K562 (cell line): ENCODE measurements around the gene FILIP1. TPM values are rescaled to one million over a fixed set of nuclear protein-coding genes. Genes with fewer than 3 reads are reported as not detected.

Source experiments
- DDX20 ChIP-seq: fragments of 450-650 bp; IDR thresholded peaks from 2 replicates; pipeline ENCODE4 v1.6.1; 2016; ENCODE audit warnings: missing genetic modification characterization, low read depth, mild to moderate bottlenecking, missing compliant biosample characterization, moderate library complexity
- NFE2L1 ChIP-seq: fragments of 450-650 bp; IDR thresholded peaks from 2 replicates; pipeline ENCODE4 v1.6.1; 2016; ENCODE audit warnings: missing genetic modification characterization, low read depth, mild to moderate bottlenecking, missing compliant biosample characterization, moderate library complexity, borderline replicate concordance
- NR0B1 ChIP-seq: fragments of 450-650 bp; IDR thresholded peaks from one replicate; pipeline ENCODE4 v1.6.1; 2018; ENCODE audit warnings: mild to moderate bottlenecking, moderate library complexity; ENCODE audit not compliant: partially characterized antibody
- SMAD3 ChIP-seq: fragments of 450-650 bp; formaldehyde crosslinking; conservative IDR thresholded peaks from 2 replicates; pipeline ENCODE4 v1.4.0; 2020; ENCODE audit warnings: mild to moderate bottlenecking
- ZBED1 ChIP-seq: IDR thresholded peaks from 2 replicates; pipeline ENCODE4 v1.6.1; 2014
- ZKSCAN3 ChIP-seq: fragments of 250-450 bp; sonication (Bioruptor Pico); IDR thresholded peaks from 2 replicates; pipeline ENCODE4 v1.4.0; 2020
- polyA plus RNA-seq, 8 experiments: library from polyadenylated mRNA; depleted of rRNA in 4 of 8; stranded (reverse) in 5 of 8; unstranded in 3 of 8; fragments of >200 nt; fragmentation: Nextera tagmentation in 2 of 8; fragmentation: Illumina TruSeq in 1 of 8; extraction: Ambion mirVana in 2 of 8; extraction: Trizol in 1 of 8; gene quantifications; 2 replicates each; pipeline versions ENCODE4 v1.2.1 to v1.2.3, GENCODE V29; 2011 to 2014; ENCODE audit warnings: inconsistent platforms in 1 of 8, missing spikeins in 1 of 8
- total RNA-seq, 7 experiments: library from RNA; depleted of rRNA in 6 of 7; stranded (reverse); fragments of >200 nt in 6 of 7; fragmentation: Illumina TruSeq in 2 of 7; extraction: Trizol in 2 of 7; gene quantifications; 2 replicates each; pipeline versions ENCODE4 v1.2.1 to v1.2.3, GENCODE V29; 2011 to 2021; ENCODE audit warnings: low replicate concordance in 1 of 7
- TF ChIP-seq, protein P1 (sequence below): fragments of 450-650 bp; IDR thresholded peaks from 2 replicates; pipeline ENCODE4 v1.6.1; 2016; ENCODE audit warnings: low read depth

FILIP1 gene
- total and polyA plus RNA-seq, 9 of the 15 experiments (the other 6 are each of a cell fraction or from before 2014, with no cell fraction given) = 0.03 to 0.25 (median 0.10) TPM; not detected in 1

GRCh38 chr6:75421316-75422023 is 72.1 kb downstream of the FILIP1 start (continued):
- TF ChIP-seq, protein P1, sequence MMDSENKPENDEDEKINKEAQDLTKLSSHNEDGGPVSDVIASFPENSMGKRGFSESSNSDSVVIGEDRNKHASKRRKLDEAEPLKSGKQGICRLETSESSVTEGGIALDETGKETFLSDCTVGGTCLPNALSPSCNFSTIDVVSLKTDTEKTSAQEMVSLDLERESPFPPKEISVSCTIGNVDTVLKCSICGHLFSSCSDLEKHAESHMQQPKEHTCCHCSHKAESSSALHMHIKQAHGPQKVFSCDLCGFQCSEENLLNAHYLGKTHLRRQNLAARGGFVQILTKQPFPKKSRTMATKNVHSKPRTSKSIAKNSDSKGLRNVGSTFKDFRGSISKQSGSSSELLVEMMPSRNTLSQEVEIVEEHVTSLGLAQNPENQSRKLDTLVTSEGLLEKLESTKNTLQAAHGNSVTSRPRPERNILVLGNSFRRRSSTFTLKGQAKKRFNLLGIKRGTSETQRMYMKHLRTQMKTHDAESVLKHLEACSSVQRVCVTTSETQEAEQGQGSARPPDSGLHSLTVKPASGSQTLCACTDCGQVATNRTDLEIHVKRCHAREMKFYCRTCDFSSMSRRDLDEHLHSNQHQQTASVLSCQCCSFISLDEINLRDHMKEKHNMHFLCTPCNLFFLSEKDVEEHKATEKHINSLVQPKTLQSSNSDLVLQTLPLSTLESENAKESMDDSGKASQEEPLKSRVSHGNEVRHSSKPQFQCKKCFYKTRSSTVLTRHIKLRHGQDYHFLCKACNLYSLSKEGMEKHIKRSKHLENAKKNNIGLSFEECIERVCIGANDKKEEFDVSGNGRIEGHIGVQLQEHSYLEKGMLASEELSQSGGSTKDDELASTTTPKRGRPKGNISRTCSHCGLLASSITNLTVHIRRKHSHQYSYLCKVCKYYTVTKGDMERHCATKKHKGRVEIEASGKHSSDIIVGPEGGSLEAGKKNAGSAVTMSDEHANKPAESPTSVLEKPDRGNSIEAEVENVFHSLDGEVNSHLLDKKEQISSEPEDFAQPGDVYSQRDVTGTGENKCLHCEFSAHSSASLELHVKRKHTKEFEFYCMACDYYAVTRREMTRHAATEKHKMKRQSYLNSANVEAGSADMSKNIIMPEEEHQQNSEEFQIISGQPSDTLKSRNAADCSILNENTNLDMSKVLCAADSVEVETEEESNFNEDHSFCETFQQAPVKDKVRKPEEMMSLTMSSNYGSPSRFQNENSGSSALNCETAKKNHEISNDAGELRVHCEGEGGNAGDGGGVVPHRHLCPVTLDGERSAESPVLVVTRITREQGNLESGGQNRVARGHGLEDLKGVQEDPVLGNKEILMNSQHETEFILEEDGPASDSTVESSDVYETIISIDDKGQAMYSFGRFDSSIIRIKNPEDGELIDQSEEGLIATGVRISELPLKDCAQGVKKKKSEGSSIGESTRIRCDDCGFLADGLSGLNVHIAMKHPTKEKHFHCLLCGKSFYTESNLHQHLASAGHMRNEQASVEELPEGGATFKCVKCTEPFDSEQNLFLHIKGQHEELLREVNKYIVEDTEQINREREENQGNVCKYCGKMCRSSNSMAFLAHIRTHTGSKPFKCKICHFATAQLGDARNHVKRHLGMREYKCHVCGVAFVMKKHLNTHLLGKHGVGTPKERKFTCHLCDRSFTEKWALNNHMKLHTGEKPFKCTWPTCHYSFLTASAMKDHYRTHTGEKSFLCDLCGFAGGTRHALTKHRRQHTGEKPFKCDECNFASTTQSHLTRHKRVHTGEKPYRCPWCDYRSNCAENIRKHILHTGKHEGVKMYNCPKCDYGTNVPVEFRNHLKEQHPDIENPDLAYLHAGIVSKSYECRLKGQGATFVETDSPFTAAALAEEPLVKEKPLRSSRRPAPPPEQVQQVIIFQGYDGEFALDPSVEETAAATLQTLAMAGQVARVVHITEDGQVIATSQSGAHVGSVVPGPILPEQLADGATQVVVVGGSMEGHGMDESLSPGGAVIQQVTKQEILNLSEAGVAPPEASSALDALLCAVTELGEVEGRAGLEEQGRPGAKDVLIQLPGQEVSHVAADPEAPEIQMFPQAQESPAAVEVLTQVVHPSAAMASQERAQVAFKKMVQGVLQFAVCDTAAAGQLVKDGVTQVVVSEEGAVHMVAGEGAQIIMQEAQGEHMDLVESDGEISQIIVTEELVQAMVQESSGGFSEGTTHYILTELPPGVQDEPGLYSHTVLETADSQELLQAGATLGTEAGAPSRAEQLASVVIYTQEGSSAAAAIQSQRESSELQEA = no peak
- TF ChIP-seq DDX20 = no peak
- TF ChIP-seq NFE2L1 (tag) = no peak
- TF ChIP-seq ZKSCAN3 (CRISPR knock-in tag) = no peak
- TF ChIP-seq NR0B1 = no peak
- no peak for TF ChIP-seq ZBED1
- TF ChIP-seq SMAD3 = no peak
- TF ChIP-seq, all 486 proteins: peak for 0
